K562 (cell line): ENCODE data around the gene SLC11A1. TPM values are rescaled to one million over a fixed set of nuclear protein-coding genes. Genes with fewer than 3 reads are reported as not detected.
A peak's percentile ranks its signal among the peaks of the same experiment; 100 is the strongest.

Source experiments
- ATAC-seq: fragments of 200-7000 bp; cut with Tn5 transposase; 3 replicates; pipeline ENCODE4 v1.9.1; 2020; ENCODE audit warnings: moderate library complexity
- BruUV-seq: library from RNA; stranded (reverse); fragments of 400-500 nt; replicated peaks from 2 replicates; lab custom pipeline; 2021; lab: Mats Ljungman, UMichigan
- CTCF ChIA-PET: fragments of 300-600 bp; formaldehyde crosslinking; extraction: SDS; loops from one replicate; lab custom pipeline; 2021; ENCODE audit warnings: low intra/inter-chr PET ratio; lab: Yijun Ruan, JAX
- POLR2A ChIA-PET: fragments of 300-600, 350-650 bp; sonication (Branson Sonifier 250); formaldehyde crosslinking; extraction: SDS; loops from one replicate; lab custom pipeline; 2021; ENCODE audit warnings: antibody characterized with exemption, inconsistent platforms; lab: Yijun Ruan, JAX
- DNase-seq, 4 experiments: peaks; one replicate each; pipeline versions ENCODE4 v3.0.0 to v3.0.0-alpha.2; 2011 to 2018; ENCODE audit warnings: low spot score in 3 of 4, mixed read lengths in 3 of 4; ENCODE audit errors: extremely low read depth in 1 of 4
- FAIRE-seq: peaks from 2 replicates; lab custom pipeline; 2011; peaks lifted over from hg19 to GRCh38; lab: Jason Lieb, UNC
- H2AFZ ChIP-seq: 2 replicates; pipeline ENCODE4 v1.6.0; 2011; ENCODE audit warnings: low read depth, low read length, control low read depth, inconsistent platforms
- H3K27ac ChIP-seq: fragments of 200-600 bp; 3 replicates; pipeline ENCODE4 v1.8.0; 2011; ENCODE audit warnings: low read depth, mild to moderate bottlenecking, control low read depth, inconsistent platforms, low read length, moderate library complexity, mixed read lengths; ENCODE audit errors: extremely low read depth
- H3K27me3 ChIP-seq, 2 experiments: fragments of 300-600 bp in 1 of 2; 2 replicates in 1 of 2; 3 replicates in 1 of 2; pipeline versions ENCODE4 v1.6.0 to v1.8.0; 2011; ENCODE audit warnings: inconsistent platforms in 2 of 2, low read length in 2 of 2, mild to moderate bottlenecking in 1 of 2, mixed read lengths in 1 of 2, moderate library complexity in 1 of 2; ENCODE audit not compliant: control insufficient read depth in 2 of 2, insufficient read depth in 2 of 2
- H3K36me3 ChIP-seq: fragments of 300-600 bp; 3 replicates; pipeline ENCODE4 v1.8.0; 2011; ENCODE audit warnings: mild to moderate bottlenecking, low read length, inconsistent platforms; ENCODE audit not compliant: control insufficient read depth, insufficient read depth
- H3K4me1 ChIP-seq, 2 experiments: fragments of 200-600 bp in 1 of 2; replicated peaks in 1 of 2; 2 replicates in 1 of 2; 3 replicates in 1 of 2; pipeline versions ENCODE4 v1.5.1 to v1.8.0; 2011; ENCODE audit warnings: inconsistent platforms in 2 of 2, low read length in 2 of 2, mild to moderate bottlenecking in 1 of 2, mixed read lengths in 1 of 2, moderate library complexity in 1 of 2; ENCODE audit not compliant: control insufficient read depth in 2 of 2, insufficient read depth in 2 of 2
- H3K4me2 ChIP-seq: 2 replicates; pipeline ENCODE4 v1.6.1; 2011; ENCODE audit warnings: low read length, control low read depth, inconsistent platforms, mixed read lengths; ENCODE audit not compliant: insufficient read depth
- H3K4me3 ChIP-seq: fragments of 200-600 bp; sonication (generic), shearing (Covaris generic); 2 replicates; pipeline ENCODE4 v1.5.1; 2016; ENCODE audit warnings: control low read depth, inconsistent platforms
- H3K79me2 ChIP-seq: fragments of 200-600 bp; 3 replicates; pipeline ENCODE4 v1.8.0; 2011; ENCODE audit warnings: low read length, inconsistent platforms; ENCODE audit not compliant: control insufficient read depth, insufficient read depth
- H3K9ac ChIP-seq, 2 experiments: 2 replicates each; pipeline versions ENCODE4 v1.6.0 to v1.6.1; 2011; ENCODE audit warnings: low read depth in 2 of 2, low read length in 2 of 2, control low read depth in 1 of 2, inconsistent platforms in 1 of 2, mild to moderate bottlenecking in 1 of 2, mixed read lengths in 1 of 2; ENCODE audit not compliant: insufficient read depth in 1 of 2
- H3K9me1 ChIP-seq: one replicate; pipeline ENCODE4 v1.6.0; 2011; ENCODE audit warnings: inconsistent platforms, mild to moderate bottlenecking, low read length, moderate library complexity; ENCODE audit not compliant: control insufficient read depth, insufficient read depth
- H3K9me3 ChIP-seq: replicated peaks from 2 replicates; pipeline ENCODE4 v1.5.1; 2011; ENCODE audit warnings: low read depth, low read length, inconsistent platforms; ENCODE audit not compliant: control insufficient read depth, insufficient read depth
- H4K20me1 ChIP-seq: replicated peaks from 2 replicates; pipeline ENCODE4 v1.6.1; 2011; ENCODE audit warnings: low read length, inconsistent platforms, mixed read lengths; ENCODE audit not compliant: control insufficient read depth, insufficient read depth
- BDP1 ChIP-seq: IDR thresholded peaks from 3 replicates; pipeline ENCODE4 v1.6.1; 2011; ENCODE audit not compliant: insufficient read length, insufficient read depth
- CBFA2T2 ChIP-seq: fragments of 450-650 bp; conservative IDR thresholded peaks from 2 replicates; pipeline ENCODE4 v1.6.1; 2017; ENCODE audit warnings: mild to moderate bottlenecking
- CREBBP ChIP-seq: IDR thresholded peaks from one replicate; pipeline ENCODE4 v1.6.1; 2012; ENCODE audit warnings: low read depth, mild to moderate bottlenecking, control low read depth, inconsistent platforms, low read length
- DDX20 ChIP-seq: fragments of 450-650 bp; IDR thresholded peaks from 2 replicates; pipeline ENCODE4 v1.6.1; 2016; ENCODE audit warnings: missing genetic modification characterization, low read depth, mild to moderate bottlenecking, missing compliant biosample characterization, moderate library complexity
- EWSR1 ChIP-seq: fragments of 450-650 bp; IDR thresholded peaks from 2 replicates; pipeline ENCODE4 v1.6.1; 2018; ENCODE audit warnings: borderline replicate concordance, mild to moderate bottlenecking, low read depth, moderate library complexity; ENCODE audit not compliant: partially characterized antibody
- FOXJ2 ChIP-seq: fragments of 200-800 bp; sonication (Bioruptor generic); IDR thresholded peaks from 2 replicates; pipeline ENCODE4 v1.6.1; 2016; ENCODE audit warnings: missing genetic modification characterization, missing compliant biosample characterization
- GATAD2A ChIP-seq: fragments of 450-650 bp; IDR thresholded peaks from 2 replicates; pipeline ENCODE4 v1.6.1; 2017
- KLF1 ChIP-seq: fragments of 450-650 bp; IDR thresholded peaks from 2 replicates; pipeline ENCODE4 v1.6.1; 2016; ENCODE audit warnings: missing genetic modification characterization, missing compliant biosample characterization
- MAFK ChIP-seq: IDR thresholded peaks from 2 replicates; pipeline ENCODE4 v1.6.1; 2011; ENCODE audit warnings: low read length, improper control_type of control experiment
- MED1 ChIP-seq: sonication (generic); formaldehyde crosslinking; IDR thresholded peaks from 2 replicates; pipeline ENCODE4 v1.8.1; 2023; ENCODE audit warnings: missing genetic modification reagents, borderline replicate concordance
- OTX1 ChIP-seq: fragments of 450-650 bp; formaldehyde crosslinking; IDR thresholded peaks from 2 replicates; pipeline ENCODE4 v1.4.0; 2022; ENCODE audit warnings: mild to moderate bottlenecking
- POLR2B ChIP-seq: fragments of 450-650 bp; IDR thresholded peaks from 2 replicates; pipeline ENCODE4 v1.6.1; 2018; ENCODE audit warnings: low read depth; ENCODE audit not compliant: partially characterized antibody
- STAT6 ChIP-seq: sonication (generic); formaldehyde crosslinking; IDR thresholded peaks from 2 replicates; pipeline ENCODE4 v1.8.1; 2023; ENCODE audit warnings: mild to moderate bottlenecking, missing genetic modification reagents
- USF2 ChIP-seq: sonication (generic); formaldehyde crosslinking; IDR thresholded peaks from 2 replicates; pipeline ENCODE4 v1.5.0; 2020; ENCODE audit warnings: missing genetic modification reagents
- ZBED1 ChIP-seq: IDR thresholded peaks from 2 replicates; pipeline ENCODE4 v1.6.1; 2014
- ZC3H8 ChIP-seq: fragments of 450-650 bp; IDR thresholded peaks from 2 replicates; pipeline ENCODE4 v1.6.1; 2017
- WGBS: fragments of 100-300 bp; shearing (Covaris generic); methylation state at CpG from one replicate; pipeline ENCODE4 v1.1.6; 2016; ENCODE audit warnings: low coverage, mixed read lengths; ENCODE audit not compliant: insufficient coverage; ENCODE audit errors: missing lambda C conversion rate; 5-methylcytosine and 5-hydroxymethylcytosine counted together
- in situ Hi-C: fragments of 300-500 bp; cut with MboI; formaldehyde crosslinking; loops from 4 replicates; pipeline ENCODE4 v1.15.0; 2018; ENCODE audit warnings: inconsistent platforms, mixed read lengths
- intact Hi-C: fragments of 100-400 bp; cut with micrococcal nuclease; formaldehyde crosslinking; loops from 2 replicates; pipeline ENCODE4 v1.14.2; 2022
- polyA plus RNA-seq, 8 experiments: library from polyadenylated mRNA; depleted of rRNA in 4 of 8; stranded (reverse) in 5 of 8; unstranded in 3 of 8; fragments of >200 nt; fragmentation: Nextera tagmentation in 2 of 8; fragmentation: Illumina TruSeq in 1 of 8; extraction: Ambion mirVana in 2 of 8; extraction: Trizol in 1 of 8; gene quantifications; 2 replicates each; pipeline versions ENCODE4 v1.2.1 to v1.2.3, GENCODE V29; 2011 to 2014; ENCODE audit warnings: inconsistent platforms in 1 of 8, missing spikeins in 1 of 8
- total RNA-seq, 7 experiments: library from RNA; depleted of rRNA in 6 of 7; stranded (reverse); fragments of >200 nt in 6 of 7; fragmentation: Illumina TruSeq in 2 of 7; extraction: Trizol in 2 of 7; gene quantifications; 2 replicates each; pipeline versions ENCODE4 v1.2.1 to v1.2.3, GENCODE V29; 2011 to 2021; ENCODE audit warnings: low replicate concordance in 1 of 7

The SLC11A1 gene
- total and polyA plus RNA-seq, 9 of the 15 experiments (the other 6 are each of a cell fraction or from before 2014, with no cell fraction given) = 0.35 to 1.6 (median 0.65) TPM

- WGBS = 89% methylated on average over 6 of the region's 8 CpGs
- no TSS peak for BruUV-seq
- no peak for TF ChIP-seq GATAD2A
- no peak for TF ChIP-seq EWSR1
- no peak for TF ChIP-seq OTX1 (CRISPR knock-in tag)
- no peak for TF ChIP-seq MED1 (CRISPR knock-in tag)
- no peak for TF ChIP-seq KLF1 (tag)
- no peak overlapping the region for H3K27ac ChIP-seq
- no peak overlapping the region for H3K4me3 ChIP-seq
- ATAC-seq (no peak), FAIRE-seq (no peak), DNase-seq (no peak)
- H3K9ac ChIP-seq = no peak overlapping the region
- intact Hi-C loops = no loop called here
- POLR2A ChIA-PET = no interaction called here
- H3K36me3 ChIP-seq = peaks cover 15% of the 10 kb centered on the region; the same call in 1 of the 3 replicates
- no peaks in the 10 kb centered on the region for H3K27me3 ChIP-seq
- no peaks in the 10 kb centered on the region for H3K9me3 ChIP-seq
- peaks cover 0 to 8% of the 10 kb centered on the region in 2 experiments; a peak in 2 of 5 replicates for H3K4me1 ChIP-seq
- CTCF ChIA-PET = no interaction called here
- no peak overlapping the region for H2AFZ ChIP-seq
- in situ Hi-C loops = no loop called here
- H3K9me1 ChIP-seq = no peaks in the 10 kb centered on the region
- no peaks in the 10 kb centered on the region for H4K20me1 ChIP-seq
- H3K4me2 ChIP-seq = no peak overlapping the region
- H3K79me2 ChIP-seq = no peaks in the 10 kb centered on the region
Measured at GRCh38 chr2:218341381-218341780, 40.7 kb upstream of the SLC11A1 start.

GRCh38 chr2:218342837-218343236, 39.2 kb upstream of the SLC11A1 start:
- no peaks in the 10 kb centered on the region for H3K9me3 ChIP-seq
- FAIRE-seq = no peak
- H3K4me3 ChIP-seq = no peak overlapping the region
- in situ Hi-C loops (no loop called here), intact Hi-C loops (no loop called here)
- H3K4me2 ChIP-seq = no peak overlapping the region
- H2AFZ ChIP-seq = no peak overlapping the region
- H4K20me1 ChIP-seq = no peaks in the 10 kb centered on the region
- ChIA-PET CTCF (no interaction called here), POLR2A (interaction anchor here (1.0 to 1.3 kb wide), 2 partner anchors 10 to 316 kb away, joined by 5 to 7 read pairs; no protein-coding TSS in a partner anchor)
- H3K79me2 ChIP-seq = no peaks in the 10 kb centered on the region
- peak overlapping the region in 1 of 2 experiments; percentile 36; a peak in 2 of 4 replicates for H3K9ac ChIP-seq
- no peak for ATAC-seq
- peaks cover 16% of the 10 kb centered on the region; the same call in 1 of the 3 replicates for H3K36me3 ChIP-seq
- 90% methylated on average over 5 of the region's 5 CpGs for WGBS
- H3K9me1 ChIP-seq = no peaks in the 10 kb centered on the region
- no peak overlapping the region for H3K27ac ChIP-seq
- no peak for DNase-seq
- no TSS peak for BruUV-seq
- H3K27me3 ChIP-seq = no peaks in the 10 kb centered on the region
- peaks cover 0 to 8% of the 10 kb centered on the region in 2 experiments; a peak in 2 of 5 replicates for H3K4me1 ChIP-seq
- TF ChIP-seq POLR2B (no peak), CBFA2T2 (no peak), ZBED1 (no peak), CREBBP (no peak), BDP1 (no peak), FOXJ2 (no peak), STAT6 (CRISPR knock-in tag) (no peak), ZC3H8 (no peak), DDX20 (no peak), USF2 (no peak), MAFK (no peak)
